ENCODE results near the gene E2F7. TPM values are rescaled to one million over a fixed set of nuclear protein-coding genes. Genes with fewer than 3 reads are reported as not detected.
"Not testable (repeated sequence)": the region's sequence is repeated elsewhere in the genome, so short reads cannot be mapped to it uniquely, and the experiment has no call there.

E2F7 gene
- total RNA-seq, 1 donor from 2014 or later: 0.27 TPM

DNA sequence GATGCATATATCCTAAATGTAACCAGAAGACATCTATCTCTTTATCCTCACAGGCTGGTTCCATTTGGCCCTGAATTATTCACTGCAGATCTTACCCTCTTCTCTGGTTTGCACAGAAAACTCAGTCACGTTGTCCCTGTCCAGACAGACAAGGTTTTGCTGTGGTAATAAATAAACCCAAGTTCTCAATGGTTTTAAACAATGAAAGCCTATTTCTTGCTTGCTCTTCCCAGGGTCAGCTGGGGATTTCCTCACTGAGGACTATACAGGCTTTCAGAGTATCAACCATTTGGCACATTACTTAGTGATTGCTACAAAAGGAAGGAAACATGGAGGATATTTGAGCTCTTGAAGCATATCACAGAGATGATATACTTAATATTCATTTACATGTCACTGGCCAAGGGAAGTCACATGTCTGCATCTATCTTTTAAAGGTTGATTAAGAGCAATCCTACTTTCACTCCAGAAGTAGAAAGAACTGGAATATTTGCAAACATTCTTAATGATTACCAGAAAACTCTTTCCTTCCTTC lies 24.4 kb upstream of the E2F7 start:
- no peak for DNase-seq
- no peaks in the 10 kb centered on the region for H3K4me1 ChIP-seq
- no peak overlapping the region for H3K4me3 ChIP-seq
- intact Hi-C loops (cut with micrococcal nuclease): no loop called here
- no peak for TF ChIP-seq CTCF (IDR thresholded peaks at IDR 0.05; ENCODE audit: borderline replicate concordance)
- H3K9me3 ChIP-seq (replicated peaks): no peaks in the 10 kb centered on the region
- H3K27me3 ChIP-seq (ENCODE audit: low read depth): no peaks in the 10 kb centered on the region
- H3K36me3 ChIP-seq: no peaks in the 10 kb centered on the region
- H3K27ac ChIP-seq (replicated peaks): no peak overlapping the region

- intact Hi-C loops (cut with micrococcal nuclease): no loop called here
- no peaks in the 10 kb centered on the region for H3K4me1 ChIP-seq
- no peak for DNase-seq
- no peaks in the 10 kb centered on the region for H3K9me3 ChIP-seq (replicated peaks)
- no peaks in the 10 kb centered on the region for H3K27me3 ChIP-seq (ENCODE audit: low read depth)
- no peak overlapping the region for H3K27ac ChIP-seq (replicated peaks)
- no peak overlapping the region for H3K4me3 ChIP-seq
- TF ChIP-seq CTCF (IDR thresholded peaks at IDR 0.05; ENCODE audit: borderline replicate concordance): no peak
- H3K36me3 ChIP-seq: no peaks in the 10 kb centered on the region
Measured at GRCh38 chr12:77087427-77087826, 22.1 kb upstream of the E2F7 start.

- H3K27me3 ChIP-seq (ENCODE audit: low read depth): peaks cover 11% of the 10 kb centered on the region
- H3K27ac ChIP-seq (replicated peaks): no peak overlapping the region
- intact Hi-C loops (cut with micrococcal nuclease): no loop called here
- no peaks in the 10 kb centered on the region for H3K4me1 ChIP-seq
- TF ChIP-seq CTCF (IDR thresholded peaks at IDR 0.05; ENCODE audit: borderline replicate concordance): no peak
- no peak for DNase-seq
- no peaks in the 10 kb centered on the region for H3K9me3 ChIP-seq (replicated peaks)
- H3K4me3 ChIP-seq: no peak overlapping the region
- H3K36me3 ChIP-seq: no peaks in the 10 kb centered on the region
Measured at GRCh38 chr12:77082021-77082420, 16.7 kb upstream of the E2F7 start.

DNA sequence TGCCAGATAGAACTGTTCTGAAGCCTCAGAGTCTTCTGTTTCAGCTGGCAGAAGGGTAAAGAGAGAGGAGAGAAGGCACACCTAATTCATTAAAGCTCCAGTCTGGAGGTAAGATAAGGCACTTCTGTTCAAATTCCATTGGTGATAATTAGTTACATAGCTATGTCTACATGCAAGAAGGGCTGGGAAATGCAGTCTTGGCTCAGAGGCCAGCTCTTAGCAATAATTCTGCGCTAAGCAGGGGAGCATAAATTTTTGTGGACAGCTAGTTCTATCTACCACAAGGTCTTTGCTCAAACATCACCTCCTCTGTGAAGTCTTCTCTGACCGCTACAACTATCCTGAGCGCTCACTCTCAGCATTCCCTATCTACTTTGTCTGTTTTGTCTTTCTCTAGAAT lies 14.3 kb upstream of the E2F7 start:
- Histone ChIP-seq H3K27ac (replicated peaks) (no peak overlapping the region), H3K36me3 (no peaks in the 10 kb centered on the region), H3K9me3 (replicated peaks) (no peaks in the 10 kb centered on the region), H3K4me3 (no peak overlapping the region), H3K4me1 (no peaks in the 10 kb centered on the region), H3K27me3 (ENCODE audit: low read depth) (peaks cover 11% of the 10 kb centered on the region)
- no peak for TF ChIP-seq CTCF (IDR thresholded peaks at IDR 0.05; ENCODE audit: borderline replicate concordance)
- no peak for DNase-seq
- intact Hi-C loops (cut with micrococcal nuclease): no loop called here

DNA sequence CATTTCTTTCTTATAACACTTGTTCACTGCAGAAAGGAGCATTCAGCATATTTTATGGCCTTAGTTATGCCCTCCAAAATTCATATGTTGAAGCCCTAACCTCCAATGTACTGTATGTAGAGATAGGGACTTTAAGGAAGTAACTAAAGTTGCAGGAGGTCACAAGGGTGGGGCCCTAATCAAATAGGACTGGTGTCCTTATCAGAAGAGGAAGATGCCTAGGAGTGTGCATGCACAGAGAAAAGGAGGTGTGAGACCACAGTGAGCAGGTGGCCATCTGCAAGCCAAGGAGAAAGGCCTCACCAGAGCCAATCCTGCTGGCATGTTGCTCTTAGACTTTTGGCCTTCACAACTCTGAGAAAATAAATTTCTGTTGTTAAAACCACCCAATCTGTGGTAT lies 12.9 kb upstream of the E2F7 start:
- H3K9me3 ChIP-seq (replicated peaks): no peaks in the 10 kb centered on the region
- no peaks in the 10 kb centered on the region for H3K36me3 ChIP-seq
- no peak for TF ChIP-seq CTCF (IDR thresholded peaks at IDR 0.05; ENCODE audit: borderline replicate concordance)
- H3K4me3 ChIP-seq: no peak overlapping the region
- H3K27ac ChIP-seq (replicated peaks): no peak overlapping the region
- intact Hi-C loops (cut with micrococcal nuclease): no loop called here
- DNase-seq: no peak
- H3K27me3 ChIP-seq (ENCODE audit: low read depth): peaks cover 11% of the 10 kb centered on the region
- H3K4me1 ChIP-seq: no peaks in the 10 kb centered on the region

- H3K36me3 ChIP-seq: no peaks in the 10 kb centered on the region
- no peak for TF ChIP-seq CTCF (IDR thresholded peaks at IDR 0.05; ENCODE audit: borderline replicate concordance)
- H3K27ac ChIP-seq (replicated peaks): no peak overlapping the region
- peaks cover 11% of the 10 kb centered on the region for H3K27me3 ChIP-seq (ENCODE audit: low read depth)
- H3K9me3 ChIP-seq (replicated peaks): no peaks in the 10 kb centered on the region
- no peak for DNase-seq
- H3K4me1 ChIP-seq: no peaks in the 10 kb centered on the region
- H3K4me3 ChIP-seq: no peak overlapping the region
- intact Hi-C loops (cut with micrococcal nuclease): no loop called here
Measured at GRCh38 chr12:77076886-77077285, 11.5 kb upstream of the E2F7 start.

- H3K27ac ChIP-seq (replicated peaks); H3K27me3 ChIP-seq (ENCODE audit: low read depth); DNase-seq; H3K4me1 ChIP-seq; H3K9me3 ChIP-seq (replicated peaks); H3K4me3 ChIP-seq; H3K36me3 ChIP-seq; intact Hi-C loops (cut with micrococcal nuclease): not testable (repeated sequence)
Measured at GRCh38 chr12:77073894-77074293, 8.5 kb upstream of the E2F7 start.
